ENCODE results near the gene TCERG1L.
"Not testable (repeated sequence)": the region's sequence is repeated elsewhere in the genome, so short reads cannot be mapped to it uniquely, and the experiment has no call there.

TCERG1L gene

DNA sequence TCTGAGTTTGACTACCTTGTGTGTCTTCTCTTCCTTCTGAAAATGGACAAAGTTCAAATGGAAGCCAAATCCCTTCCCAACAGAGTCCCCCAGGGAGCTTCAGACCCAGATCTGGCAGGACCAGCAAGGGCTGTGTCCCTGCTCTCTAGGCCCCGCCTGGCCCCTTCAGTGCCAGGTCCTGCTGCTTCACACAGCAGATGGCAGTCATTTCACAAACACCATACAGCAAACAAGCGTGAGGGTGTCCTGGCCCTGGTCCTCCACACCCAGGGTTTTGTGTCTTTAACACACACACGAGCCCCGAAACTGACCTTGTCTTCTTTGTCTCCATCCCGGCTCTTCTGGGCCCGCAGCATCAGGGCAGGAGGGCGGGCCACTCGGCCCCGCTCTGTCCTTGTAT, 145.0 kb downstream of the TCERG1L start:
- no peak for DNase-seq (ENCODE audit: low read depth)

DNA sequence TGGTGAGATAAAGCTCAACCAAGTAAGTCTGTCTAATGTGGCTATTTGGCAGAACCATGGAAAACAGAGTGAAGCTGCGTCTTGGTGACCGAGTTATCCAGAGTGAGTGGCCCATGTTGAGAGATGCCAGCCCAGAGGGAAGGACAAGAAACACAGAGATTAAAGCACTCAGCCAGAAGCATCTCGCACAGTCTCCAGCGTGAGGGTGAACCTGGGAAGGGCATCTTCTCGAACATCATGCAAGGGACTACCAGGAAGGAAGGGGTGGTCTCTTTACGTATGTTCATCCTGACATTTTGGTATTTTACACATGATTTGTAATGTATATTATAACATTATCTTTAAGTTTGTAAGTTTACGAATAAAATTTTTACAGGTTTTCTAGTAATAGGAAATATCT, 146.4 kb downstream of the TCERG1L start:
- no peak for DNase-seq (ENCODE audit: low read depth)

DNA sequence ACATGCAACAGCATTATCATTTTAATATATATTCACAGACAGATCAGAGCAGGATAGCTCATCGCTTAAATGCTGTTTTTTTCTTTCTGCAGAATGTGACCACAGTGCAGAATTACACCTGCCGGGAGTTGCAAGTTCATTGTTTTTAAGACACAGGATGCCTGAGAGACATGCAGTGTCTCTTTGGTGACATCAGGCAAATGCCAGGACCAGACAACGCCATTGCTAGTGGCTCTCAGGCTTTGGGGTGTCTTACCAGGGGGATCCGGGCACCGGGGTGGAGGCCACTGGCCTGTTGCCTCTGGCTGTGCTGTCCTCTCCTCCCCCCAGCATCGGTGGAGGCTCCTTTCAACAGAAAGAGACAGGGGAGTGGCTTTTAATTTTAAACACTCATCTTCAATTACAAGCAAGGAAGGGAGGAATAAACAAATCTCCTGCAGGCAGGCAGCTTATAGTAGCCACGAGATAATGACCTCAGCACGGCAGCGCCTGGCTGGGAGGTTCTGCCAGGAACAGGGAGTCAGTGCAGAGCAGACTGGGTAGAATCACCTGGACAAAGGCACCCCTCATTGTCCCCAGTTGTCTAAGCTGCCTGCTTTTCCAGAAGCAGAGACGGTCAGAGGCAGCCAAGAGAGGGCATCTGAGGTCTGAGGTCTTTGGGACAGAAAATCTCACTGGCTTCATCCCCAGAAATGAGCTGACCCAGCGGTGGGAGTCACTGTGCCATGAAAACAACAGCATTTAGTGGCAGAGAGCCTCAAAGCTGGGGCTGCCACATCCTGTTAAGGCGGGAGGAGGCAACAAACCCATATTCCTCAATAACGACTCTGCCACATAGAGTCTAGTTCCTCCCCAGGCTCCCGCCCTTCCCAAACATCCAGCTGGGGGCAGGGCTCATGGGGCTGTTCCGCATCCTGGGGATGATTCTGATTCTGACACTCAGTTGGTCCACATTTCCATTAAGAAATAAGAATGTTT, 148.4 kb downstream of the TCERG1L start:
- DNase-seq (ENCODE audit: low read depth): no peak

DNA sequence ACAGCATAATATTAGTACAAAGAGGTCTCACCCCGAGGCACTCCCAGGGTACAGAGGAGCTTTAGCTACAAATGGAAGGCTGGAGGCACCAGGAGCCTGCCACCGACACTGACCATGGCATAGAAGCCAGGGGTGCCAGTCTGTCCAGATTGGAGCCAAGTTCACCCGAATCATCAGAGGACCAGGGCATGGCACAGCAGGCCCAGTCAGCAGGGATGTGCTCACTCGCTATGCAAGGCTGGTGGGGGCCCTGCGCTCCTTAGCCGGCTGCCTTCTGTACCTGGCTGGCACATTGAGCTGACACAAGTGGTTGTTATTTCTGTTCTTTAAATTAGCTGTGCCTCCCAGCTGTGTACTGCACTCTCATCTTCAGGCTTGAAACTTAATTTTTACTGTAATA, 149.3 kb downstream of the TCERG1L start:
- DNase-seq (ENCODE audit: low read depth): no peak

DNA sequence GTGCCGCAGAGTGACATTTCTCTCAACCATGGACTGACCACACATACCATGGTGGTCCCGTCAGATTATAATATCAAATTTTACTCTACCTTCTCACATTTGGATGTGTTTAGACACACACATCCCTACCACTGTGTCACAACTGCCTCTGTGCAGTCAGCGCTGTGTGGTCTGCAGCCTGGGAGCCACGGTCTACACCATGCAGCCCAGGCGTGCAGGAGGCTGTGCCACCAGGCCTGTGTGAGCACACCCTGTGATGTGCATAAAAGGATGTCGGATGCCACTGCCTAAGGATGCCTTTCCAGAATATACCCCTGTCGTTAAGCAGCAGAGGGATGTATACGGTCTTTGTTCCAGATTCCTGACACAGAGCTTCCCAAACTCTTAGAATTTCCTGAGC, 150.4 kb downstream of the TCERG1L start:
- no peak for DNase-seq (ENCODE audit: low read depth)

DNA sequence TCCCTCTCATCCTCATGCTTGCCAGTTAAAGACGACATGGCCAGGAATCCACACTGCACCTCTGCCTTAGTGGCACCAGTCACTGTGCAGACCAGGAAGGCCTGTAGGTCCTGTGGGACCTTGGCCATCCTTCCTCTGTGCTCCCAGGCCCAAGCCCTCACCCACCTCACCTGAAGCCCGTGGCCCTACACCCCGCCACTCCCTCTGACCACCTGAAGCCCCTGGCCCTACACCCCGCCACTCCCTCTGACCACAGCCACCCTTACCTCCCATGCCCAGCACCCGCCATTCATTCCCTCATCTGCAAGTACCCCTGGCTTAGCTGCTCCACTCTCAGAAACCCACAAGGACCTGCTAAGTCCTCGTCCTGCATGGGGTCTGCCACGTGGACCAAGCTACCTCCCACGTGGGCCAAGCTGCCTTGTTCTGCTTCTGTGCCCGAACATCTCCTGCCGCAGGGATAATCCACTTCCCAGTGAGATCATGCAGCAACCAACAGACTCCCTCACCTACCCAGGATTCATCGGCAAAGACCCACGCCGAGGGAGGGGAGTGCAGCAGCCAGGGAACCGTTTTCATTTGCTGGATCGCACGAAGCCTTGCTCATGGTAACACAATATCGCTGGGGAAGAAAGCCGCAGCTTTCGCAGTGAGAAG, 151.2 kb downstream of the TCERG1L start:
- DNase-seq (ENCODE audit: low read depth): no peak

DNA sequence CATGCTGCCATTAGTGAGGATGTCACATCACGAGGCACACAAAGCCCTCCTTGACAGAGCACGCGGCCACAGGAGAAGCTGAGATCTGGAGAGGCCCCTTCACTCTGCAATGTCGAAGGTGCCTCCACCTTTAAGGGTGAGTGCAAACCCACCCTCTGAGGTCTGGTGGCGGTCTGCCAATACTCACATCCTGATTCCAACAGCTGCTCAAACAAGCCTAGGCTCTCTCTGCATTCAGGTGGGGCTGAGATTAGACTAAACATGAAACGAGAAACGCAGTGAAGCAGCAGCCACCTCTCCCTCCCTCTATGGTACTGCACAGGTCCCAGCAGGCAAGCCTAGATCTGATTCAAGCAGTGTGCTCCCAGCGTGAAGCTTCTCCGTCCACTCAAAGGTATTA, 151.8 kb downstream of the TCERG1L start:
- DNase-seq (ENCODE audit: low read depth): no peak

DNA sequence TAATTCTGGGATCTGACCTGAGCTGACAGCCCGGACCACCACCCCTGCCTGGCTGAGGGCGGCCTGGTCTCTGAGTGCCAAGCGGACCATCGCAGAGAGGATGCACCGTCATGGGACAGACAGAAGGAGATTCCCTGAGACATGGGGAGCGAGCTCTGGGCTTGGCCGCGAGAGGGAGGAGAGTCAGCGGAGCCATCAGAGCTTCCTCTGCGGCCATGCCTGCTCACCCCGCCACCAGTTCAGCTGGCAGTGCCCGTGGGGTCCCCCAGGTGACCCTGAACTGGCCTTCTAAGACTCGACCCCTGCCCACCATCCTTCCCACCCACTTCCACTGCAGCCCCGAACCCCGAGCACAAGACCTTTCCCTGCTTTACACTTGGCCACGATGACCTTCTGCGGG, 152.8 kb downstream of the TCERG1L start:
- DNase-seq (ENCODE audit: low read depth): no peak

DNA sequence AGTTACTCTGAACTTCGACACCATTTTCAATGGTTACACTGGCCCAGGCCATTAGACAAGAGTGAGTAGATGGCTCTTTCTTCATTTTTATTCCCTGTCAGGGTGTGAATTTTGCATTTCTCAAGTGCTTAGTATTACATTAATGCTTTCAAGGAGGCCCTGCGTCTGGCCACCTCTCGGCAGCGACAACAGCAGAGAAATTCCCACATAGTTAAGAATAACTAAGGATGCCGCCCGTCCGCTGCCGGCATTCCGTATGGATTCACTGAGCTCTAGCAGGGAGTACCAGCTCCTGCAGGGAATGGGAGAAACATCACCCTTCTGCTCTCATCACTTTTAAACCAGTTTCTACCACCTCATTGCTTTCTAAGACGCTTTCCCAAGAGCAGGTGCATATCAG, 153.6 kb downstream of the TCERG1L start:
- no peak for DNase-seq (ENCODE audit: low read depth)

DNA sequence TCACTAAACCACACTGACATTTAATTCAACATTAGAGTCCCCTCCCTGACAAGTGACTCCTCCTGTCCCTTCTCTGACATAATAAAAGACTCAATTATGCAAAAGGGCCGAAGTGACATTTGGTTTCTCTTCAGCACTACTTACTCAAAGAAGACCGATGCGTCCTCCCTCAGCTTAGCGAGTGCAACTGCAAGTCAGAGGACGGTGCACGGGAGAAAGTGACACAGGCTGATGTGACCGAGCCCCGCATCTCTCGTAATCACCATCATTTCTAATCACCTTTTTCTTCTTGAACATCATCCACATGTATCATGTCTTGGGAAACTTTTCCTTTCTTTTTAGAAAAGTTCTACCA, 155.7 kb downstream of the TCERG1L start:
- DNase-seq (ENCODE audit: low read depth): no peak

DNA sequence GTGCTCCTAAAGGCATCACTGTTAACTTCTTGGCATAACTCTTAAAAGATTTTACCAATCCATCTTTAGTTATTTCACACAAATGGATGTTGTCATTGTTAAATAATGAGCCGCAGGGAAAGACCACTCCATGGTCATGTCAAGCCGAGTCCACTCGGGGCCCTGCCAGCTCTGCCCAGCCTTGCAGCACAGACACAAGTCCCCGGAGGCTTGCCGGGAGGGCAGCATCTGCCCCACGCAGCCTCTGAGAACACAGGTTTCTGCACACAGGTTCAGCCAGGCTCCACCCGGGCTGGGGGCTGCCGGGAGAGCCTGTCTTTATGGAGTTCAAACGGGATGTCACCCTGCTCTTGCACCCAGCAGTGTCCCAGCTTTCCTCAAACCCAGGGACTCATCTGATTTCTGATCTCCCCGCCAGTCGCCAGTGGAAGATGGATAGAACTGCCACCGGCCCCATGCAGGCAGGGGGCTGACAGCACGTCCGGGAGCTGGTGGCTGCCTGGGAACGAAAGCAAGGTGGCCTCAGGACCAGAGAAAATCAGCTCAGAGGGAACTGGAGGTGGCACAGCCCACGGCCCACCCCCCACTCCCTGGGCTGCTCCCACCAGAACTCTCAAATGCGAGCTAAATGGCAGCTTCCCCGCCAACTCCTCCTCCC, 156.2 kb downstream of the TCERG1L start:
- DNase-seq (ENCODE audit: low read depth): no peak

DNA sequence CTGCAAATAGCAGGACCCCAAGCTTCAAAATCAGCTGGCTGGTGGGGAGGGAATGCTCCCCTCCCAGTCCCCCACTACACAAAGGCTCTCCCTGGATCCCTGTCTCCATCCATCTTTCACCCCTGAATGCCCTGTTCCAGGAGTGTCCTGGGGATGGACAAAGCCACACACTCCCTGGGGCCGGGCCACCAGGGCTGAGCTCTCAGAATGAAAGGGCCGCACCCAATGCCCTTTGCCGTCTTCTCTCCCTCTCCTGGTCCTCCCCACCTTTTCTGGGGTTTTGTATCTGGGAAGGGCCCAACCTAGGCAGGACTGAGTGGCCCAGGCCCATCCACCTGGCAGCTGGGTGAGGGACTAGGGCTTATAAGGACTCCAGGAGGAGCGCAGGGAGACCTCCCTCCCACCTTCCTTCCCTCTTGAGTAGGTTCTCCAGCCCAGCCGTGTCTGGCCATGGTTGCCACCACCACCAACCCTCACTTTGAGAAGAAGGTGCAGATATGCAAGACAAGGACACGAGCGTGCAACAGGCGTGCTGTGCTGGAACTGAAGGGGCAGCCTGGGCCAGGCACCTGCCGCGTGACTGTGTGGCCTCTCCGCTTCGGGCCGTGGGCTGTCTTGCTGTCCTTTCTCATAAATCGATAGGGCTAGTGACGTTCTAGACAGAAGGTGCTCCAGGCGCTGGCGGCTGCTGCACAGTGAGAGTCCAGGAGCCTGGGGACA, 157.1 kb downstream of the TCERG1L start:
- DNase-seq (ENCODE audit: low read depth): no peak

DNA sequence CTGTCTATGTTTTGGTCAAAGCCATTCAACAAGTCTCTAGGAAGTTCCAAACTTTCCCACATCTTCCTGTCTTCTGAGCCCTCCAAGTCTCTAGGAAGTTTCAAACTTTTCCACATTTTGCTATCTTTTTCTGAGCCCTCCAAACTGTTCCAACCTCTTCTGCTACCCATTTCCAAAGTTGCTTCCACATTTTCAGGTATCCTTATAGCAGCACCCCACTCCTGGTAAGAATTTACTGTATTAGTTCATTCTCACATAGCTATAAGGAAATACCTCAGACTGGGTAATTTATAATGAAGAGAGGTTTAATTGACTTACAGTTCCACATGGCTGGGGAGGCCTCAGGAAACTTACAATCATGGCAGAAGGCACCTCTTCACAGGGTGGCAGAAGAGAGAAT, 159.1 kb downstream of the TCERG1L start:
- DNase-seq (ENCODE audit: low read depth): not testable (repeated sequence)

DNA sequence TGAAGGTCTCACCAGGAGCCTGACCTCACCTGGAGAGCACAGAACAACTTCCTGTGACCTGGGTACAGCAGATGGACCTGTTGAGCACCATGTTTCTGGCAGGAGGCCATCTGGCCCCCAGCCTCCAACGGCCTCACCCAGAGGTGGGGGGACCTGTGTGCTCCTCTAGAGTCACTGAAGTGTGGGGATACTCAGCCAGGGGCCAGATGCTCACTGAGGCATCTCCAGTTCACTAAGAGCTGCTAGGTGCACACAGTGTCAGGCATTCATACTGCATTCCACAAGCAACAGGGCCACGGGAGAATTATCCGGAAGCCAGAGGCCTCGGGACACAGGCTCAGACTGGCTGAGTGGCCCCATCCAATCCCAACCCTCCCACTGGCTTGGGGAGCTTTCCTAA, 161.4 kb downstream of the TCERG1L start:
- no peak for DNase-seq (ENCODE audit: low read depth)

DNA sequence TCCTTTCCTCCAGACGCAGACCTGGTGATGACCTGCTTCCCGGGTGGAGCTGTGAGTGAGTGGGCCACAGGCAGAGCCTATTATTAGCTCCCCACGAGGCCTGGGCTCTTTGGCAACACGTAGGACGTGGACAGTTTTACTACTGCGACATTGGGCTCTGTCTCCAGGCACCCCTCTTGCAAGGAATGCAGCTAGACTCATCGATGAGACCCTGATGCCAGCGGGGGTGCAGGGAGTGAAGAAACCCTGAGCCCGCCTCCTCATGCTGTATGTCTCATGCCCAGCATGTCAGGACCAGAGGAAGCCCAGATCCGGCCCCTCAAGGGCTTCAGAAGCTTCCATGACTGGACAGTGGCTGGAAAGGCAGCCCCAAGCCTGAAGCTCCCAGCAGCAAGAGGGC, 161.9 kb downstream of the TCERG1L start:
- DNase-seq (ENCODE audit: low read depth): no peak

DNA sequence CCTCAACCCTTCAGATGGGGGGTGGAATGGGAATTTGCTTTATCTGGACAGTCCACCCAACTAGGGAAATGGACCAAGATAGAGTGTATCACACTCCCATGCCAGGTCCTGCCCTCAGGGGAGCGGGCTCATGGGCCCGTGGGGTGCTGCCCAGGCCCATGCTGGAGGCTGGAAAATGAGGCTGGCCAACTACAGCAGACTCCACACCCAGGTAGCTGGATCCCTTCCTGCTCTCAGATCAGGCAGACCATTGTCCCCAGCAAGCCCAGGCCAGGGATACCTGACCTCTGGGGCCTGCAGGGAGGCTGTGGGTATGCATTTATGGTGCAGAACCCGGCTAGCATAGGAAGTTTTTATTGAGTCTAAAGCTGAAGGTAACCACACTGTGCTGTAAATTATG, 162.4 kb downstream of the TCERG1L start:
- DNase-seq (ENCODE audit: low read depth): no peak

DNA sequence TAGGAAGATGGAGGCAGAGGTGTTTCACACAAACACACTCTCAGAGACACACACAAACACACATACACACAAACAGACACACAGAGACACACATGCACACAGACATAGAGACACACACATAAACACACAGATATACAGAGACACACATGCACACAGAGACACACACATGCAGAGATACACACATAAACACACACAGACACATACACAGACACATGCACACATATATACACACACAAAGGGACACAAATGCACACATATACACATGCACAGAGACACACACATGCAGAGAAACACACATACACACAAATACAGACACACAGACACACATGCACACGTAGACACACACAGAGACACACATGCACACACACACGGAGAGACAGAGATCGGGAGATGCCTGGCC, 163.3 kb downstream of the TCERG1L start:
- no peak for DNase-seq (ENCODE audit: low read depth)

DNA sequence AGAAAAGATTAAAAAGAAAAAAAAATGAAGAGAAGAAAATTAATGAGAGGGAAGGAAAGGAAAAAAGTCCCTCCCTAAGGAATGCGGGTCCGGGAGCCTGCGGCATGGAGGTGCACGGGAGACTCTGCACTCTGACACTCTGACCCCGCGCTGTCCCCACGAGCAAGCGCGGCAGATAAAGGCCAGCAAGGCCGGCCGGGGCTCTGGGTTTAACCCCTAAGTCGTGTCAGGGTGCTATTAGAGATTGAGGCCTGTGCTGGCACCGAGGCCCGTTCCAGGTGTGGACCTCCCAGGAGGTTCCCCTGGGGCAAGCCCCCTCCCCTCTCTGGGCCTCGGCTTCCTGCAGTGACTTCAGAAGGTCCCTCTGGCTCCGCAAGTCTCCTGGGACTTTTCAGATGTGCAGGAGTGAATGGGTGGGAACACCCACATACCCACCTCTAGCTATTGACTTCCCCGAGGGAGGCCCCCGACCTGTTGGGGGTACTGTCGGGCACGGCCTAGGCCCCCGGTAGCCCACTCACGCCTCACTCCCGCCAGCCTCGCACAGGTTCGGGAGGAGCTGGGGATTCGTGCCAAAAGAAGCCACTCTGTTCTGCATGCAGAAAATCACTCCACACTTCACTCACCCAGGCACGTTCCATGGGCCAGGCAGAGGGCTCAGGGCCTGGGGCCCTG, 164.1 kb downstream of the TCERG1L start:
- no peak for DNase-seq (ENCODE audit: low read depth)

DNA sequence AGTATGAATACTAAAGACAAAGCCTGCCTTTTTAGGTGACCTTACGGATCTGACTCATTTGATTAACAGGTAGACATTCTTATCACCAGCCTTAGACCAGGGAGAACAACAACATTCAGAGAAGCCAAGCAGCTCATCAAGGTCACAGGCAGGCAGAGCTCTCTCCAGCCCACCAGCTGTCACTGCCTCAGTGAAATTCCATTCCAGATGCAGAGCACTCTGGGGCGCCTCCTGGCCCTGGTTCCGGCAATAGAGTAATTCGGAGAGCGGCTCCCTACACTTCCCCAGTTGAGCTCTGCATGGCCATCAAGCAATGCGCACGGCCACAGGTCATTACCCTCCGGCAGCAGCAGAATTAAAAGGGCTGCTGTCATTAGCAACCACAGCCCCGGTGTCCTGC, 164.7 kb downstream of the TCERG1L start:
- no peak for DNase-seq (ENCODE audit: low read depth)

DNA sequence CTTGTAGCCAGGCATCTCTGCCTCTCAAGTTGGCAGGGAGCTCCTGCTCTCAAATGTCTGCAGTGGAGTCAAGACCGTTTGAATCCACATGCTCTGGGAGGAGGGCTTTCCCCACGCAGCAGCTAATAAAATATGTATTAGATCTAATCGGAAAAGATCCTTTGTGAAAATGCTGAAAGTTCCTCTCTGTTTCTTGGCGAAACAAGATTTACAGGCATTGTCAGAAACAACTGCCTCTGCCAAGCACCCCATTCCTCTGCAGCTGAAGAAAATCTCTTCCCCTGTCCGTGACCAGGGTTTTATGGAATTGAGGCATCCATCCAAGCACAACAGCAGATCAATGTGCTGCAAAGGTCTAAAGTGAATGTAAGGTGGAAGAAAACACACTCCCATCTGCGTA, 165.8 kb downstream of the TCERG1L start:
- no peak for DNase-seq (ENCODE audit: low read depth)

DNA sequence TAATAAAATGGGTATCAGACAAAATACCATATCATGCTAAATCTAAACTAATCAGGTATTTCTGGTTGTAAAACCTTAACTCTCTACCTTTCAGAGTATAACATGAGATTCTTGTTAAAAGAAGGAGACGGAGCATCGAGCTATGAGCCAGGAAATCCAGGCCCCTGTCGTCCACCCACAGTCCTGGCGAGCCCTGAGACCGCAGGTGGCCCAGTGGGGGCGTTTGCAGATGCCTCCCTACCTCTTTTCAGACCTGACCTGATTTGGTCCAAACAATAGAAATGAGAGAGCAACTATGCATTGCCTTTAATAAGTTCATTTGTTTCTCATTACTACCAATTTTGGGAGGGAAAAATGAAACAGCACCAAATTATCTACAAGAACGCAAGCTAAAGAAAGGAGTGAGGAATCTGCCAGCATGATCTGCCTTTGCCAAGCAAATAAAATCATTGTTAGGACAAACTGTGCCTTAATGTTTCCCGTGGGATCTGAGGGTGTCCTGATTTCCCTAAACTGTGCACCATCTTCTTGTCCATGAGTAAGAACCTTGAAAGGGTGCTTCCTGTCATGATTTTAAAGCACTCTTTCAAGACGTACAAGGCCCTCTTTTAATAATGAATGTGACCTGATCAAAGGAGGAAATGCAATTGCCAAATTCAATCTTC, 166.7 kb downstream of the TCERG1L start:
- DNase-seq (ENCODE audit: low read depth): no peak

Measured in fibroblast of the conjunctiva (primary cell).